Measurements from ENCODE around the gene OVAAL. TPM values are rescaled to one million over a fixed set of nuclear protein-coding genes. Genes with fewer than 3 reads are reported as not detected.

OVAAL gene
- total RNA-seq, 1 experiment from 2014 or later: not detected

DNA sequence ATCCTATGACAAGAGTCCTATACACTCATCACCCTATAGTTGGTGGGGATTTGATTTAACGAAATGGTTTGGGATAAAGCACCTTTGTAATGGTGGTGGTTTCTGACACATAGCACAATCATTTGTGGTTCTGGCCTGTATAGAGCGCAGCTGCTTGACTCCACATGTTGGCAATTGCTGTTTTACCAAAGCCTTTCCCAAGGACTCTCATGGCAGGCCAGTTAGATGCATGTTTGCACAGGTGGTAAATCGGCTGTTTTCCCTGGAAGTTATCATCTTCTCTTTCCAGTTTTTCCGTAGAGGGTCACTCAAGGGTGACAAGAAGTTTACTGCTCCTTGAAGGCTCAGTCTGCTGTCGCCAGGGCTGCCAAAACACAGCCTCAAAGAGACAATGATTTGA lies 56.0 kb downstream of the OVAAL start:
- intact Hi-C loops (cut with micrococcal nuclease; ENCODE audit: unreplicated experiment): no loop called here
- Histone ChIP-seq H3K36me3 (ENCODE audit: control insufficient read depth, insufficient read depth, low read length) (no peaks in the 10 kb centered on the region), H3K4me1 (peaks cover 25% of the 10 kb centered on the region), H3K9me3 (no peaks in the 10 kb centered on the region), H3K4me3 (ENCODE audit: low read depth, low read length) (no peak overlapping the region), H3K27me3 (replicated peaks; ENCODE audit: control insufficient read depth, insufficient read depth, low read length) (no peaks in the 10 kb centered on the region)
- no peaks in the 10 kb centered on the region for H3K27me3 Mint-ChIP-seq (ENCODE audit: insufficient read depth, unreplicated experiment)
- TF ChIP-seq, protein P1, sequence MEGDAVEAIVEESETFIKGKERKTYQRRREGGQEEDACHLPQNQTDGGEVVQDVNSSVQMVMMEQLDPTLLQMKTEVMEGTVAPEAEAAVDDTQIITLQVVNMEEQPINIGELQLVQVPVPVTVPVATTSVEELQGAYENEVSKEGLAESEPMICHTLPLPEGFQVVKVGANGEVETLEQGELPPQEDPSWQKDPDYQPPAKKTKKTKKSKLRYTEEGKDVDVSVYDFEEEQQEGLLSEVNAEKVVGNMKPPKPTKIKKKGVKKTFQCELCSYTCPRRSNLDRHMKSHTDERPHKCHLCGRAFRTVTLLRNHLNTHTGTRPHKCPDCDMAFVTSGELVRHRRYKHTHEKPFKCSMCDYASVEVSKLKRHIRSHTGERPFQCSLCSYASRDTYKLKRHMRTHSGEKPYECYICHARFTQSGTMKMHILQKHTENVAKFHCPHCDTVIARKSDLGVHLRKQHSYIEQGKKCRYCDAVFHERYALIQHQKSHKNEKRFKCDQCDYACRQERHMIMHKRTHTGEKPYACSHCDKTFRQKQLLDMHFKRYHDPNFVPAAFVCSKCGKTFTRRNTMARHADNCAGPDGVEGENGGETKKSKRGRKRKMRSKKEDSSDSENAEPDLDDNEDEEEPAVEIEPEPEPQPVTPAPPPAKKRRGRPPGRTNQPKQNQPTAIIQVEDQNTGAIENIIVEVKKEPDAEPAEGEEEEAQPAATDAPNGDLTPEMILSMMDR (IDR thresholded peaks at IDR 0.05; ENCODE audit: insufficient read depth in 1 of 2, low read depth in 1 of 2, low read length in 1 of 2, severe bottlenecking in 1 of 2, unreplicated experiment in 1 of 2): no peak
- BruUV-seq (replicated peaks): no TSS peak
- no peak overlapping the region for H3K27ac Mint-ChIP-seq (ENCODE audit: unreplicated experiment)
- ChIA-PET CTCF (no interaction called here), POLR2A (no interaction called here)
- no peak overlapping the region for H3K4me3 Mint-ChIP-seq (ENCODE audit: unreplicated experiment)
- peaks cover 15% of the 10 kb centered on the region for H3K4me1 Mint-ChIP-seq (ENCODE audit: low read depth, unreplicated experiment)
- no peak for DNase-seq
- peaks cover 3% of the 10 kb centered on the region for H3K36me3 Mint-ChIP-seq (ENCODE audit: insufficient read depth, unreplicated experiment)
- no peaks in the 10 kb centered on the region for H3K9me3 Mint-ChIP-seq (ENCODE audit: unreplicated experiment)

DNA sequence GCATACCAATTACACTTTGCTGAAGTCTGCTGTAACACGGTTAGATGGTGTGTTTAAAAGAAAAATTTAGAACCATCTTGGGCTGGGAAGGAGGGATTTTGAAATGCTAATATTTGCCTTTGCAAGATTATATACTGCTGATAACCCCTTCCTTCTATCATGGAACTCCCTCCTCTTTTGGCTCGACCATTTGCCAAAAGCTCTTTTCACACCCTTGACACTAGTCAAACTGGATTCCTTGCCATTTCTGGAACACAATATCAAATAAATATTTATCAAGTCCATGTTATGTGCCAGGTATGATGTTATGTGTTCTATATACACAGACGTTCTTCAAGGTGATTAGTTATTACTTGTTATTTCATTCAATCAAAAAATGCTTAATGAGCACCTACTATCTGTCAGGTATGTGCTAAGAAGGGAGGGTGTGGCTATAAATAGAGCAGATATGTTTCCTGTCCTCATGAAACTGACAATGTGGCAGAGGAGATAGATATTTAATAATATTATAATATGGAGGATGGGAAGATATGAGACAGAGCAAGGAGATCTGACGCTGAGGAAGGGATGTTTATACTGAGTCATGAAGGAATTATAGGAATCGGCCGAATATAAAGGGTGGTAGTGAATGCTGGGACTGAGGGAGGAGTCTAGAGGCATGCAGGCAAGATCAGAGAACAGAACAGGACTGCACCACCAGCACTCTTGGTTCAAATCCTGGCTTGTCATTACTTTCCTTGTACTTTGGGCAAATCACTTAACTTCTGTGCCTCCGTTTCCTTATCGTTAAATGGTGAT lies 56.9 kb downstream of the OVAAL start:
- no peak overlapping the region for H3K4me3 Mint-ChIP-seq (ENCODE audit: unreplicated experiment)
- Histone ChIP-seq H3K9me3 (no peaks in the 10 kb centered on the region), H3K27me3 (replicated peaks; ENCODE audit: control insufficient read depth, insufficient read depth, low read length) (no peaks in the 10 kb centered on the region), H3K4me3 (ENCODE audit: low read depth, low read length) (no peak overlapping the region), H3K36me3 (ENCODE audit: control insufficient read depth, insufficient read depth, low read length) (no peaks in the 10 kb centered on the region), H3K4me1 (peaks cover 16% of the 10 kb centered on the region)
- no TSS peak for BruUV-seq (replicated peaks)
- H3K27ac Mint-ChIP-seq (ENCODE audit: unreplicated experiment): no peak overlapping the region
- ChIA-PET CTCF (no interaction called here), POLR2A (no interaction called here)
- TF ChIP-seq, protein P1 (IDR thresholded peaks at IDR 0.05; ENCODE audit: insufficient read depth in 1 of 2, low read depth in 1 of 2, low read length in 1 of 2, severe bottlenecking in 1 of 2, unreplicated experiment in 1 of 2): no peak
- peaks cover 7% of the 10 kb centered on the region for H3K4me1 Mint-ChIP-seq (ENCODE audit: low read depth, unreplicated experiment)
- intact Hi-C loops (cut with micrococcal nuclease; ENCODE audit: unreplicated experiment): no loop called here
- DNase-seq: no peak
- H3K27me3 Mint-ChIP-seq (ENCODE audit: insufficient read depth, unreplicated experiment): no peaks in the 10 kb centered on the region
- H3K36me3 Mint-ChIP-seq (ENCODE audit: insufficient read depth, unreplicated experiment): no peaks in the 10 kb centered on the region
- H3K9me3 Mint-ChIP-seq (ENCODE audit: unreplicated experiment): no peaks in the 10 kb centered on the region

Other genes starting within 250 kb of the OVAAL start
- gene ACBD6, start 56.4 kb upstream of the OVAAL start, total RNA-seq (2022): 74.7 and 75.6 TPM in 2 replicates
- 34.4 and 37.1 TPM in 2 replicates for gene XPR1, start 73.1 kb downstream of the OVAAL start, total RNA-seq (2022)